Anterior cingulate cortex (tissue), 58 donors: ENCODE measurements around the gene PMEL.
"Not testable (repeated sequence)": the region's sequence is repeated elsewhere in the genome, so short reads cannot be mapped to it uniquely, and the experiment has no call there.

Source experiments
- DNase-seq, 58 donors: peaks; one replicate each; lab custom pipeline; 2025; lab: John Stamatoyannopoulos, UW

PMEL gene

DNA sequence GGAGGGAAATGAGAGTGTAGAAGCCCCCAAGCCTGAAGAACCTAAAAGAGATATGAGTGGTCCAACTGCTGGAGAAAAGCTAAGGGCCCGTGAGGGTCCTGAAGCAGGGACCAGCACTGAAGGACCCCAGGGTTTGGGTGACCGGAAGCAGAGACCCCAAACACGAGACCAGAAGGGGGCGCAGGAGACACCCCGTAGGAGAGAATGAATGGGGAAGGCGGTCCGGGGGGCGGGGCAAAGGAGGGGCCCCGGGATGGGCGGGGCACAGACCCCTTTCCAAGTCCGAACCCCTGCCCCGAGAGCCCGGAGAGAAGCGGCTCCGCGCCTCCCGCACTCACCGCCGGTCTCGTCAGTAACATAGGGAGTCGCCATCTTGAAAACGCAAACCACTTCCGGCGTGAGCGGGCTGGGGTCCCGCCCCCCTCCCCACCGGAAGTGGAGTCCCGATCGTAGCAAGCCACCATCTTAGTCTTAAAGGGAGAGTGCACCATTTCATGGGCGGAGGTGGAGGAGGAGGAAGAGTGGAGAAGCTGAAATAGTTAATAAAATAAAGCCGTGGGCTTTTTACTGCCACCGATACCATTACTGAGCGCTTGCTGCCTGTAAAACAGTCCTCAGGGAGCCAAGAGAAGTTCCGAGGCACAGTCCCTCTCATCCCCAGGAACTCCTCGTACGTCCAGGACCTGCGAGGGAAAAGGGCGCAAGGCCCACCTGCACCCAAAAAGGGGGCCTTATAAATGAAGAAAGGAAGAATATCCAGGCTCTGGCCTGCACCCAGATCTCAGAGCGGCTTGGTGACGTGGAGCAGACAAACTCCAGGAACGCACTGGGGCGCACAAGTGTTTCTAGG is 38.9 kb downstream of the PMEL start:
- DNase-seq: peak; percentile 54 to 97 (median 86)

DNA sequence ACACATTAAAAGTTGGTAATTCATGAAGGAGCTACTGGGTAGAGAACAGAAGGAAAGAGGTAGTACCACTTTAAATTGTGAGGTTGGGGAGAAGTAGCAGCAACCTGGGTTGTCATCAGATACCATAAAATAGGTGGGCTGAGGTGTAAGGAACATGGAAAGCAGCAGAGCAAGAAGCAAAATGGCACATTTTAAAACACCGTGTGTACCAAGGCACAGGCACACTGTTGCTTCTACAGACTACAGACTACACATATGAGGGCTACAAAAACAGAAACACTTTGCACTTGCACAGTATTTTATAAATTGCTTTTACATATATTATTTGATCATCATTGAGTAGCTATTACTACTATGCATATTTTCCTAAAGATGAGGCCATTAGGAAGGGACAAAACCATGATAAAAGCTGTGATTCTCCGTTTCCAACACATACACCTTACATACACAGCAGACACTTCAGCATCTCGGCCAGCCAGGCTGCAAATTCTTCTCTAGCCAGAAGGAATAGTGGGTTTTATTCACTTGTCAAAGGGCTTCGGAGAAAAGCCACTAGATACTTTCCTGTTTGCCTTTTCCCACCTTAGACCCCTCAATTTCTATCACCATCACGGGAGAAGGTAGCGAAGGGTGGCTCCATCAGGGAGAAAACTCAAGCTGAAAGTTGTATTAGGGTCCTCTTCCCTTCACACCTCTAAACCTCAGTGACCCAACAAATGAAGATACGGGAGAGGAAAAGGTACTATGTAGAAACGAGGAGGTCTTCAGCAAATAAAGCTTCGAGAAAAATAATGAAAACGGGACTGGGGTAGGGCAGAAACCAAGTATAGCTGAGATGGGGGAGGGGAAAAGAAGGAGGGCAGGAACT is 39.7 kb downstream of the PMEL start:
- DNase-seq: peak in 1 of 58 donors; percentile 26

DNA sequence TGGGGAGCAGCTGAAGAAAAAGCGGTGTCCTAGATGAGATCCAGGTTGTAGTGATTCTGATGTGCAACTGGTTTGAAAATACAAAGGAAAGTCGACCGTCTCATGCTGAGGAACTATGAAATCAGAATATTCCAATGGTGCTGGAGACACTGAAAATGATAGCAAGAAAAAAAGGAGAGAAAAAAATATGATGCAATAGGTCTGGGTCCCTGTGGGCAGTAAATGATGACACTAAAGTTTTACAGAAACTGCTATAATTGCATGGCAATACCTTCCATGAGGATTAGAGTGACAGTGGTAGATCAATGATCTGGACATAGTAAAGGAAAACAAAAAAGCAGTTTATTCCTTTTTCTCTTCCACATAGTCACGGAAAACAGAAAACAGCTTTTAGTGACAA is 40.5 kb downstream of the PMEL start:
- no peak for DNase-seq

DNA sequence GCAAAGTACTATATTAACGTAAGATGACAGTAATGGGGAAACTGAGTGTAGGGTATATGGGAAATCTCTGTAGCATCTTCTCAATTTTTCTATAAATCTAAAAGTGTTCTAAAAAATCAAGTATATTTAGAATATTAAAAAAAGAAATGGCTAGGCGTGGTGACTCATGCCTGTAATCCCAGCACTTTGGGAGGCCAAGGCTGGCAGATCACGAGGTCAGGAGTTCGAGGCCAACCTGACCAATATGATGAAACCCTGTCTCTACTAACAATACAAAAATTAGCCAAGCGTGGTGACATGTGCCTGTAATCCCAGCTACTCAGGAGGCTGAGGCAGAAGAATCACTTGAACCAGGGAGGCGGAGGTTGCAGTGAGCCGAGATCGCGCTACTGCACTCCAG is 42.2 kb downstream of the PMEL start:
- not testable (repeated sequence) for DNase-seq

DNA sequence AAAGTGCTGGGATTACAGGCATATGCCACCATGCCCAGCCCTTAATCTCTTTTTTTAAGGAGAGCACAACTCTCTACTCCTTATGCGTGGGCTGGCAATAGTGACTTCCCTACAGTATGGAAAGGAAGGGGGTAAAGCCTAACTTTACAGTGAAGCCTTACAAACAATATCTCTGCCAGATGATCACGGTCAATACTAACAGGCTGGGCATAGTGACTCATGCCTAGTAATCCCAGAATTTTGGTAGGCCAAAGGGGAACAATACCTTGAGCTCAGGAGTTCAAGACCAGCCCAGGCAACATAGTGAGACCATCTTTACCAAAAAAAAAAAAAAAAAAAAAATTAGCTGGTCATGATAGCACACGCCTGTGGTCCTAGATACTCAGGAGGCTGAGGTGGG is 43.7 kb downstream of the PMEL start:
- DNase-seq: no peak

DNA sequence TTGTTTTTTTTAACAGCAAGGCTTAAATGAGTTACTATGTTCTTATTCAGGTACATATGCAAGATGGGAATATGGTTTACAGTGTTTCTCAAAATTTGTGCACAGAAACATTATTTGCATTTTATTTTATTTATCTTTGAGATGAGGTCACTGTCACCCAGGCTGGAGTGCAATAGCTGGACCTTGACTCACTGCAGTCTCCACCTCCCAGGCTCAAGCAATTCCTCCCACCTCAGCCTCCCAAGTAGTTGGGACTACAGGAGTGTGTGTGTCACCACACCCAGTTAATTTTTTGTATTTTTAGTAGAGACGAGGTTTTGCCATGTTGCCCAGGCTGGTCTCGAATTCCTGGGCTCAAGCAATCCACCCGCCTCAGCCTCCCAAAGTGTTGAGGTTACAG is 46.8 kb downstream of the PMEL start:
- not testable (repeated sequence) for DNase-seq

DNA sequence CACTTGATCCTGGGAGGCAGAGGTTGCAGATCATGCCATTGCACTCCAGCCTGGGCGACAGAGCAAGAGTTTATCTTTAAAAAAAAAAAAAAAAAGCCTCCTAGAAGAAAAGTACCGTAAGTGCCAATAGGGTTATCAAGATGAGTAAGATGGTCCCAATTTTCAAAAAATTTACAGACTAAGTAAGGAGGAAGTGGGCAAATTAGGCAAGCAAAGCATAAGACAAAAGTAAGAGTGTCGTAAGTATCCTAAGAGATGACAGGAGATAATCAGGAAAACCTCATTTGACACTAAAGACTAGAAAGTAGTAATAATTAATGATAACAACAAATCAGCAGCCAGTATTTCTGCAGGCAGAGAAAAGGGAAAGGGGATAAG is 50.4 kb downstream of the PMEL start:
- no peak for DNase-seq

DNA sequence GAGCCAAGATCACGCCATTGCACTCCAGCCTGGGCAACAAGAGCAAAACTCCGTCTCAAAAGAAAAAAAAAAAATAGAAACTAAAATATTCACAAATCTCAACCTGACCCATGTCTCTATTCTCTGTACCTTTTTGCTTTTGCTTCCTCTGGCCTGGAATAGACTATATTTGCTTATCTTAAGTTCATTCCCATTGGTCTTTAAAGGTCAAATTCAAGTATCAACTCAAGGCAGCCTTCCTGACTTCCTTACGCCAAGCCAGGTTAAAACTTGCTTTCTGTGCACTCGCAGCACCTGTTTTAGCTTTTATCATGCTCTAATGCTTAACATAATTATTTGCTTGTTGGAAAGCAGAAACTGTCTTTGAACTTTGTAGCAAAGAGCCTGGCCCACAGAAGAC is 52.9 kb downstream of the PMEL start:
- DNase-seq: no peak

DNA sequence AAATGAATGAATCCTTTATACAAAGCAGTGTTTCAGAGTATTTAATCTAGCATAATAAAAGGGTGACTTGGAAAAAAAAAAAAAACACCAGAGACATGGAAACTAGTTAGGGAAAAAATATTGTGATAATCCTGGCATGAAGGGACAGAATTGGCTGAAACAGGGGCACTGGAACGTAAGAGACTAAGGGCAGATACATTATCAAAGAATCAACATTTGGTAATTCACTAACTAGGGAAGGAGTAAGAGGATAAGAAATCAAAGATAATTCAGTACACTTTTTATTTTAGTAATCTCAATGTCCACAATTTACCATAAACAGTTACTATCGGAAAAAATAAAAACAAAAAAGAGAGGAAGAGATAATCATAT is 56.3 kb downstream of the PMEL start:
- DNase-seq: no peak

DNA sequence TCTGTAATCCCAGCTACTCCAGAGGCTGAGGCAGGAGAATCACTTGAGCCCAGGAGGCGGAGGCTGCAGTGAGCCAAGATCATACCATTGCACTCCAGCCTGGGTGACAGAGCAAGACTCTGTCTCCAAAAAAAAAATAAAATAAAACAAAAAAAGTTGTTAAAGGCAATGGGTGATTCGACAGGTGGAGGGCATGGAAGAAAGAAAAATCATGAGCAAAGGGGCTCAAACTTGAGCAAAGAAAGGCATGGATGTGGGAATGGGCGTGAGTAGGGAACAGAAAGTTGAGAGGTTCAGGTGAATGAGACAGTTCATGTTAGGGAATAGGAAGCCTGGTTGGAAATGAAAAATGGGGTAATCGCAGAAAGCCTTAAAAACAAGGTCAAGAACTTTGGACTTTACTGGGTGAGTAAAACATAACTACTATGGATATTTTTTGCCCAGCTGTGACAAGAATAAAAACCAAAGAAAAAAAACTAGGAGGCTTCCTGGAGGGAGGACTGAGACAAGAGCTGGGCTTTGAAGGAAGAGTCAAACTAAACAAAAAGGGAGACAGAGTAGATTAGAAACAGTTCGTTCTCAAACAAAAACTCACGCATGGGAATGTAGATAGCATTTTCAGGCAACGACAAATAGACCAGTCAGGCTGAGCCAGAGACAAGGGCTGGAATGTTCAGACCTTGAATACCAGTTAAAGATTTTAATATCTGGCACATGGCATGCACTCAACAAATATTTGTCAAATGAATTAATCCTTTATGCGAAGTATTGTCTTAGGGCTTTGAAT is 56.9 kb downstream of the PMEL start:
- DNase-seq: no peak

DNA sequence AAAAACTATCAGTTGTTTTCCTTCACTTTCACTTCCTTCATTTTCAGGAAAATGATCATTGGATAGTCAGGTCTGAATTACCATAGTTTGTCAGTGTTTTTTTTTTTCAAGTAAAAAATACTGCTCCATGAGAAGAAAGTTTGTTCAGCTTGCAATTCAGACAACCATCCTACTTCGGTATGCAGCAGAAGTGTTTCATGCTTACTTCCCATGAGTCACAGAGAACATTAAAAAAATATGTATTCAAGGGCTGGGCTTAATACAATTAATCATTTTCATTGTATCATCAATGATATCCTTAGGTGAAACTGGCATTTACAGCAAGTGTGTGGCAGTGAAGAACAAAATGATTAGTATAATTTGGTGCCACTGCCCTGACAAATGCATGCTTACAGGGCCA is 59.8 kb downstream of the PMEL start:
- no peak for DNase-seq
